K562 (cell line): Measurements from ENCODE around the gene MDK. TPM values are rescaled to one million over a fixed set of nuclear protein-coding genes. Genes with fewer than 3 reads are reported as not detected.

ENCODE experiments used
- ATAC-seq: fragments of 200-7000 bp; cut with Tn5 transposase; 3 replicates; pipeline ENCODE4 v1.9.1; 2020; ENCODE audit warnings: moderate library complexity
- BruUV-seq: library from RNA; stranded (reverse); fragments of 400-500 nt; replicated peaks from 2 replicates; lab custom pipeline; 2021; lab: Mats Ljungman, UMichigan
- CTCF ChIA-PET: fragments of 300-600 bp; formaldehyde crosslinking; extraction: SDS; loops from one replicate; lab custom pipeline; 2021; ENCODE audit warnings: low intra/inter-chr PET ratio; lab: Yijun Ruan, JAX
- POLR2A ChIA-PET: fragments of 300-600, 350-650 bp; sonication (Branson Sonifier 250); formaldehyde crosslinking; extraction: SDS; loops from one replicate; lab custom pipeline; 2021; ENCODE audit warnings: antibody characterized with exemption, inconsistent platforms; lab: Yijun Ruan, JAX
- DNase-seq, 4 experiments: peaks; one replicate each; pipeline versions ENCODE4 v3.0.0 to v3.0.0-alpha.2; 2011 to 2018; ENCODE audit warnings: low spot score in 3 of 4, mixed read lengths in 3 of 4; ENCODE audit errors: extremely low read depth in 1 of 4
- FAIRE-seq: peaks from 2 replicates; lab custom pipeline; 2011; peaks lifted over from hg19 to GRCh38; lab: Jason Lieb, UNC
- H2AFZ ChIP-seq: 2 replicates; pipeline ENCODE4 v1.6.0; 2011; ENCODE audit warnings: low read depth, low read length, control low read depth, inconsistent platforms
- H3K27ac ChIP-seq: fragments of 200-600 bp; 3 replicates; pipeline ENCODE4 v1.8.0; 2011; ENCODE audit warnings: low read depth, mild to moderate bottlenecking, control low read depth, inconsistent platforms, low read length, moderate library complexity, mixed read lengths; ENCODE audit errors: extremely low read depth
- H3K27me3 ChIP-seq, 2 experiments: fragments of 300-600 bp in 1 of 2; 2 replicates in 1 of 2; 3 replicates in 1 of 2; pipeline versions ENCODE4 v1.6.0 to v1.8.0; 2011; ENCODE audit warnings: inconsistent platforms in 2 of 2, low read length in 2 of 2, mild to moderate bottlenecking in 1 of 2, mixed read lengths in 1 of 2, moderate library complexity in 1 of 2; ENCODE audit not compliant: control insufficient read depth in 2 of 2, insufficient read depth in 2 of 2
- H3K36me3 ChIP-seq: fragments of 300-600 bp; 3 replicates; pipeline ENCODE4 v1.8.0; 2011; ENCODE audit warnings: mild to moderate bottlenecking, low read length, inconsistent platforms; ENCODE audit not compliant: control insufficient read depth, insufficient read depth
- H3K4me1 ChIP-seq, 2 experiments: fragments of 200-600 bp in 1 of 2; replicated peaks in 1 of 2; 2 replicates in 1 of 2; 3 replicates in 1 of 2; pipeline versions ENCODE4 v1.5.1 to v1.8.0; 2011; ENCODE audit warnings: inconsistent platforms in 2 of 2, low read length in 2 of 2, mild to moderate bottlenecking in 1 of 2, mixed read lengths in 1 of 2, moderate library complexity in 1 of 2; ENCODE audit not compliant: control insufficient read depth in 2 of 2, insufficient read depth in 2 of 2
- H3K4me2 ChIP-seq: 2 replicates; pipeline ENCODE4 v1.6.1; 2011; ENCODE audit warnings: low read length, control low read depth, inconsistent platforms, mixed read lengths; ENCODE audit not compliant: insufficient read depth
- H3K4me3 ChIP-seq: fragments of 200-600 bp; sonication (generic), shearing (Covaris generic); 2 replicates; pipeline ENCODE4 v1.5.1; 2016; ENCODE audit warnings: control low read depth, inconsistent platforms
- H3K79me2 ChIP-seq: fragments of 200-600 bp; 3 replicates; pipeline ENCODE4 v1.8.0; 2011; ENCODE audit warnings: low read length, inconsistent platforms; ENCODE audit not compliant: control insufficient read depth, insufficient read depth
- H3K9ac ChIP-seq, 2 experiments: 2 replicates each; pipeline versions ENCODE4 v1.6.0 to v1.6.1; 2011; ENCODE audit warnings: low read depth in 2 of 2, low read length in 2 of 2, control low read depth in 1 of 2, inconsistent platforms in 1 of 2, mild to moderate bottlenecking in 1 of 2, mixed read lengths in 1 of 2; ENCODE audit not compliant: insufficient read depth in 1 of 2
- H3K9me1 ChIP-seq: one replicate; pipeline ENCODE4 v1.6.0; 2011; ENCODE audit warnings: inconsistent platforms, mild to moderate bottlenecking, low read length, moderate library complexity; ENCODE audit not compliant: control insufficient read depth, insufficient read depth
- H3K9me3 ChIP-seq: replicated peaks from 2 replicates; pipeline ENCODE4 v1.5.1; 2011; ENCODE audit warnings: low read depth, low read length, inconsistent platforms; ENCODE audit not compliant: control insufficient read depth, insufficient read depth
- H4K20me1 ChIP-seq: replicated peaks from 2 replicates; pipeline ENCODE4 v1.6.1; 2011; ENCODE audit warnings: low read length, inconsistent platforms, mixed read lengths; ENCODE audit not compliant: control insufficient read depth, insufficient read depth
- ATF4 ChIP-seq: fragments of 450-650 bp; formaldehyde crosslinking; IDR thresholded peaks from 2 replicates; pipeline ENCODE4 v1.4.0; 2022; ENCODE audit warnings: mild to moderate bottlenecking, moderate library complexity
- ATF7 ChIP-seq: fragments of 450-650 bp; IDR thresholded peaks from 2 replicates; pipeline ENCODE4 v1.7.1; 2014; ENCODE audit warnings: mild to moderate bottlenecking, moderate library complexity
- BCOR ChIP-seq: fragments of 450-650 bp; IDR thresholded peaks from 2 replicates; pipeline ENCODE4 v1.6.1; 2016
- BRCA1 ChIP-seq, 2 experiments: fragments of 450-650 bp in 1 of 2; sonication (generic) in 1 of 2; formaldehyde crosslinking in 1 of 2; IDR thresholded peaks; 2 replicates each; pipeline versions ENCODE4 v1.5.0 to v1.6.1; 2017 to 2020; ENCODE audit warnings: mild to moderate bottlenecking in 1 of 2, missing genetic modification reagents in 1 of 2
- E2F3 ChIP-seq: fragments of 250-450 bp; sonication (Bioruptor Pico); IDR thresholded peaks from 2 replicates; pipeline ENCODE4 v1.4.0; 2020; ENCODE audit warnings: mild to moderate bottlenecking
- ETV5 ChIP-seq: sonication (generic); formaldehyde crosslinking; IDR thresholded peaks from 2 replicates; pipeline ENCODE4 v1.4.0; 2020; ENCODE audit warnings: low read depth, mild to moderate bottlenecking, missing genetic modification reagents
- HMG20B ChIP-seq: fragments of 250-450 bp; sonication (Bioruptor Pico); IDR thresholded peaks from 2 replicates; pipeline ENCODE4 v1.5.0; 2021; ENCODE audit warnings: mild to moderate bottlenecking
- HMGN3 ChIP-seq: IDR thresholded peaks from 2 replicates; pipeline ENCODE4 v1.6.1; 2011; ENCODE audit warnings: borderline replicate concordance, low read depth, mild to moderate bottlenecking, mixed read lengths, low read length; ENCODE audit not compliant: insufficient read length; ENCODE audit errors: extremely low read depth
- HNRNPK ChIP-seq: fragments of 200-400 bp; formaldehyde crosslinking; IDR thresholded peaks from one replicate; pipeline ENCODE4 v1.6.1; 2018; ENCODE audit warnings: mild to moderate bottlenecking, low read depth, low read length; ENCODE audit not compliant: poor library complexity, severe bottlenecking
- KLF6 ChIP-seq: fragments of 250-450 bp; sonication (Bioruptor Pico); IDR thresholded peaks from 2 replicates; pipeline ENCODE4 v1.4.0; 2020; ENCODE audit warnings: mild to moderate bottlenecking, moderate library complexity, borderline replicate concordance
- MAFG ChIP-seq: fragments of 450-650 bp; conservative IDR thresholded peaks from 2 replicates; pipeline ENCODE4 v1.6.1; 2016; ENCODE audit warnings: missing genetic modification characterization, missing compliant biosample characterization
- MXI1 ChIP-seq: IDR thresholded peaks from 2 replicates; pipeline ENCODE4 v1.6.1; 2011; ENCODE audit warnings: low read depth, mild to moderate bottlenecking, improper control_type of control experiment, low read length
- NFE2 ChIP-seq: IDR thresholded peaks from 2 replicates; pipeline ENCODE4 v1.6.1; 2014; ENCODE audit warnings: antibody characterized with exemption, low read depth
- NFXL1 ChIP-seq: fragments of 450-650 bp; formaldehyde crosslinking; IDR thresholded peaks from 2 replicates; pipeline ENCODE4 v1.4.0; 2021; ENCODE audit warnings: mild to moderate bottlenecking
- NKRF ChIP-seq: fragments of 450-650 bp; IDR thresholded peaks from 2 replicates; pipeline ENCODE4 v1.6.1; 2016; ENCODE audit warnings: borderline replicate concordance
- SAFB2 ChIP-seq: fragments of 200-400 bp; formaldehyde crosslinking; IDR thresholded peaks from 2 replicates; pipeline ENCODE4 v1.6.1; 2018; ENCODE audit warnings: borderline replicate concordance, low read length, low read depth, moderate library complexity; ENCODE audit not compliant: severe bottlenecking
- SOX6 ChIP-seq: fragments of 450-650 bp; IDR thresholded peaks from 2 replicates; pipeline ENCODE4 v1.6.1; 2014; ENCODE audit warnings: mild to moderate bottlenecking
- SUPT5H ChIP-seq: fragments of 450-650 bp; IDR thresholded peaks from 2 replicates; pipeline ENCODE4 v1.6.1; 2016
- XRCC4 ChIP-seq: IDR thresholded peaks from one replicate; pipeline ENCODE4 v1.6.1; 2011; ENCODE audit not compliant: insufficient read depth, insufficient read length; ENCODE audit errors: extremely low read depth
- ZFPM2 ChIP-seq: fragments of 250-450 bp; sonication (Bioruptor Pico); IDR thresholded peaks from 2 replicates; pipeline ENCODE4 v1.5.1; 2022; ENCODE audit warnings: mild to moderate bottlenecking
- WGBS: fragments of 100-300 bp; shearing (Covaris generic); methylation state at CpG from one replicate; pipeline ENCODE4 v1.1.6; 2016; ENCODE audit warnings: low coverage, mixed read lengths; ENCODE audit not compliant: insufficient coverage; ENCODE audit errors: missing lambda C conversion rate; 5-methylcytosine and 5-hydroxymethylcytosine counted together
- in situ Hi-C: fragments of 300-500 bp; cut with MboI; formaldehyde crosslinking; loops from 4 replicates; pipeline ENCODE4 v1.15.0; 2018; ENCODE audit warnings: inconsistent platforms, mixed read lengths
- intact Hi-C: fragments of 100-400 bp; cut with micrococcal nuclease; formaldehyde crosslinking; loops from 2 replicates; pipeline ENCODE4 v1.14.2; 2022
- polyA plus RNA-seq, 8 experiments: library from polyadenylated mRNA; depleted of rRNA in 4 of 8; stranded (reverse) in 5 of 8; unstranded in 3 of 8; fragments of >200 nt; fragmentation: Nextera tagmentation in 2 of 8; fragmentation: Illumina TruSeq in 1 of 8; extraction: Ambion mirVana in 2 of 8; extraction: Trizol in 1 of 8; gene quantifications; 2 replicates each; pipeline versions ENCODE4 v1.2.1 to v1.2.3, GENCODE V29; 2011 to 2014; ENCODE audit warnings: inconsistent platforms in 1 of 8, missing spikeins in 1 of 8
- total RNA-seq, 7 experiments: library from RNA; depleted of rRNA in 6 of 7; stranded (reverse); fragments of >200 nt in 6 of 7; fragmentation: Illumina TruSeq in 2 of 7; extraction: Trizol in 2 of 7; gene quantifications; 2 replicates each; pipeline versions ENCODE4 v1.2.1 to v1.2.3, GENCODE V29; 2011 to 2021; ENCODE audit warnings: low replicate concordance in 1 of 7
- TF ChIP-seq, protein P1 (sequence below), 2 experiments: IDR thresholded peaks; 2 replicates each; pipeline ENCODE4 v1.6.1; 2011; ENCODE audit warnings: borderline replicate concordance in 1 of 2, control low read depth in 1 of 2, low read depth in 1 of 2, low read length in 1 of 2, mild to moderate bottlenecking in 1 of 2, mixed read lengths in 1 of 2, moderate library complexity in 1 of 2; ENCODE audit not compliant: insufficient read depth in 1 of 2, insufficient read length in 1 of 2, poor library complexity in 1 of 2, severe bottlenecking in 1 of 2; ENCODE audit errors: extremely low read depth in 1 of 2

The MDK gene
- total and polyA plus RNA-seq, 9 of the 15 experiments (the other 6 are each of a cell fraction or from before 2014, with no cell fraction given), result 20.7 to 700 (median 350) TPM

DNA sequence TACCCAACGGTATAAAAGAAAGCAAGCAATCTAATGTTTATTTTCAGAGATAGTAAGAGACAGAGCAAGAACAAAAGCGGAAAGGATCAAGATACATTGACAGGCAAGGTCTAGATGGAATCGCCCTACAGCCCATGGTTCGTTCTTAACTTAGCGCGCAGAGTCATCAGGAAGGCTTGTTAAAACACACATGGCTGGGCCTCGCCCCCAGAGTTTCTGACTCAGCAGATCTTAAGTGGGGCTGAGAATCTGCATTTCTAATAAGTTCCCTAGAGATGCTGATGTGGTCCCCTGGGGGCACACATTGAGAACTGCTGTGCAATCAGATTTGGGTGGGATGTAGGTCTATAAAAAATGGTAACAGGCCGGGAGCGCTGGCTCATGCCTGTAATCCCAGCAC lies 45.9 kb downstream of the MDK start:
- H4K20me1 ChIP-seq, result no peaks in the 10 kb centered on the region
- H2AFZ ChIP-seq, result no peak overlapping the region
- no peak overlapping the region for H3K9ac ChIP-seq
- H3K9me3 ChIP-seq, result no peaks in the 10 kb centered on the region
- 0 out of 3 replicates have a peak, but pooled peaks cover 2% of the 10 kb centered on the region for H3K79me2 ChIP-seq
- no TSS peak for BruUV-seq
- H3K27ac ChIP-seq, result peak overlapping the region; percentile 37
- H3K4me3 ChIP-seq, result no peak overlapping the region
- peaks cover 0 to 19% of the 10 kb centered on the region in 2 experiments; a peak in 3 of 5 replicates for H3K4me1 ChIP-seq
- ChIA-PET POLR2A (no interaction called here), CTCF (no interaction called here)
- ATAC-seq (peak; percentile 97), DNase-seq (peak; percentile 27 to 87 (median 44)), FAIRE-seq (peak; percentile 89)
- H3K4me2 ChIP-seq, result peak overlapping the region; percentile 45; the same call in 1 of the 2 replicates
- peaks cover 20% of the 10 kb centered on the region; the same call in 2 of the 3 replicates for H3K36me3 ChIP-seq
- intact Hi-C loops (no loop called here), in situ Hi-C loops (no loop called here)
- 14% methylated on average over 9 of the region's 9 CpGs for WGBS
- no peaks in the 10 kb centered on the region for H3K27me3 ChIP-seq
- H3K9me1 ChIP-seq, result no peaks in the 10 kb centered on the region
- TF ChIP-seq XRCC4 (no peak), MXI1 (peak; percentile 74; the same call in 1 of the 2 replicates), SAFB2 (no peak), MAFG (peak; percentile 98), SUPT5H (no peak), HMG20B (CRISPR knock-in tag) (no peak), E2F3 (CRISPR knock-in tag) (no peak), HNRNPK (no peak), NFXL1 (CRISPR knock-in tag) (no peak), BCOR (no peak), ATF4 (CRISPR knock-in tag) (no peak), BRCA1 (IDR thresholded peaks at IDR 0.05) (no peak), BRCA1 (CRISPR knock-in tag; IDR thresholded peaks at IDR 0.05) (no peak), KLF6 (CRISPR knock-in tag) (no peak), ZFPM2 (CRISPR knock-in tag) (no peak), SOX6 (peak; percentile 39; the same call in 1 of the 2 replicates), NKRF (0 out of 2 replicates have a peak, but pooled peaks have one; percentile 25), ETV5 (no peak), NFE2 (peak; percentile 97), HMGN3 (no peak), ATF7 (no peak)
- TF ChIP-seq, protein P1, sequence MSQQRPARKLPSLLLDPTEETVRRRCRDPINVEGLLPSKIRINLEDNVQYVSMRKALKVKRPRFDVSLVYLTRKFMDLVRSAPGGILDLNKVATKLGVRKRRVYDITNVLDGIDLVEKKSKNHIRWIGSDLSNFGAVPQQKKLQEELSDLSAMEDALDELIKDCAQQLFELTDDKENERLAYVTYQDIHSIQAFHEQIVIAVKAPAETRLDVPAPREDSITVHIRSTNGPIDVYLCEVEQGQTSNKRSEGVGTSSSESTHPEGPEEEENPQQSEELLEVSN (IDR thresholded peaks at IDR 0.05; ENCODE audit: borderline replicate concordance in 1 of 2, extremely low read depth in 1 of 2, insufficient read depth in 1 of 2, insufficient read length in 1 of 2, low read depth in 1 of 2, low read length in 1 of 2, poor library complexity in 1 of 2, severe bottlenecking in 1 of 2), result no peak
